ENCODE data around the gene CCNB2. TPM values are rescaled to one million over a fixed set of nuclear protein-coding genes. Genes with fewer than 3 reads are reported as not detected.
"Not testable (repeated sequence)": the region's sequence is repeated elsewhere in the genome, so short reads cannot be mapped to it uniquely, and the experiment has no call there.

The CCNB2 gene
- total and polyA plus RNA-seq, 2 experiments from 2014 or later, result 15.3 to 20.9 TPM

DNA sequence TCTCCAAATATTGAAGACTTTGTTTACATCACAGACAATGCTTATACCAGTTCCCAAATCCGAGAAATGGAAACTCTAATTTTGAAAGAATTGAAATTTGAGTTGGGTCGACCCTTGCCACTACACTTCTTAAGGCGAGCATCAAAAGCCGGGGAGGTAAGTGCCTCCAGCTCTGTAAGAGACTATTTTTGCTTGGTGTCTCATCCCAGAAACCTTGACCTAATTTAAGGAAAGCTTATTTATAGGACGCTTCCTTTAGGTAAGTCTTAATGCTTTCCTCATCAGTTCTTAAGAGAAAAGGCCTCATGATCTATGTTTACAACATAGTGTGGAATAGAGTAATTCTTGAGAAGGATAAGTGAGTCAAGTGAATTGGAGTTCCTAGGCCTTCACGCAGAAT, 11.8 kb downstream of the CCNB2 start:
- no peak overlapping the region for H3K4me3 ChIP-seq
- H3K9me3 ChIP-seq (ENCODE audit: low read depth), result no peaks in the 10 kb centered on the region
- H3K27me3 ChIP-seq, result no peaks in the 10 kb centered on the region
- no peak overlapping the region for H2AFZ ChIP-seq
- H4K20me1 ChIP-seq (ENCODE audit: insufficient read depth, poor library complexity, severe bottlenecking), result no peaks in the 10 kb centered on the region
- H3K36me3 ChIP-seq (replicated peaks; ENCODE audit: insufficient read depth, low read depth), result no peaks in the 10 kb centered on the region
- no peaks in the 10 kb centered on the region for H3K9me2 ChIP-seq (replicated peaks; ENCODE audit: insufficient read depth)
- H3K79me2 ChIP-seq, result no peaks in the 10 kb centered on the region
- 97% methylated on average over 6 of the region's 6 CpGs for WGBS (ENCODE audit: low lambda C conversion rate, missing lambda C conversion rate)
- TF ChIP-seq EZH2phosphoT487 (IDR thresholded peaks at IDR 0.05; ENCODE audit: low read depth, severe bottlenecking, unreplicated experiment), result no peak
- TF ChIP-seq, protein P1, sequence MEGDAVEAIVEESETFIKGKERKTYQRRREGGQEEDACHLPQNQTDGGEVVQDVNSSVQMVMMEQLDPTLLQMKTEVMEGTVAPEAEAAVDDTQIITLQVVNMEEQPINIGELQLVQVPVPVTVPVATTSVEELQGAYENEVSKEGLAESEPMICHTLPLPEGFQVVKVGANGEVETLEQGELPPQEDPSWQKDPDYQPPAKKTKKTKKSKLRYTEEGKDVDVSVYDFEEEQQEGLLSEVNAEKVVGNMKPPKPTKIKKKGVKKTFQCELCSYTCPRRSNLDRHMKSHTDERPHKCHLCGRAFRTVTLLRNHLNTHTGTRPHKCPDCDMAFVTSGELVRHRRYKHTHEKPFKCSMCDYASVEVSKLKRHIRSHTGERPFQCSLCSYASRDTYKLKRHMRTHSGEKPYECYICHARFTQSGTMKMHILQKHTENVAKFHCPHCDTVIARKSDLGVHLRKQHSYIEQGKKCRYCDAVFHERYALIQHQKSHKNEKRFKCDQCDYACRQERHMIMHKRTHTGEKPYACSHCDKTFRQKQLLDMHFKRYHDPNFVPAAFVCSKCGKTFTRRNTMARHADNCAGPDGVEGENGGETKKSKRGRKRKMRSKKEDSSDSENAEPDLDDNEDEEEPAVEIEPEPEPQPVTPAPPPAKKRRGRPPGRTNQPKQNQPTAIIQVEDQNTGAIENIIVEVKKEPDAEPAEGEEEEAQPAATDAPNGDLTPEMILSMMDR (IDR thresholded peaks at IDR 0.05; ENCODE audit: poor library complexity), result no peak
- TF ChIP-seq EZH2 (IDR thresholded peaks at IDR 0.05; ENCODE audit: borderline replicate concordance), result no peak
- no peak overlapping the region for H3K27ac ChIP-seq
- H3K4me2 ChIP-seq, result no peak overlapping the region
- no peaks in the 10 kb centered on the region for H3K4me1 ChIP-seq (ENCODE audit: insufficient read depth)
- DNase-seq (ENCODE audit: low spot score), result no peak

DNA sequence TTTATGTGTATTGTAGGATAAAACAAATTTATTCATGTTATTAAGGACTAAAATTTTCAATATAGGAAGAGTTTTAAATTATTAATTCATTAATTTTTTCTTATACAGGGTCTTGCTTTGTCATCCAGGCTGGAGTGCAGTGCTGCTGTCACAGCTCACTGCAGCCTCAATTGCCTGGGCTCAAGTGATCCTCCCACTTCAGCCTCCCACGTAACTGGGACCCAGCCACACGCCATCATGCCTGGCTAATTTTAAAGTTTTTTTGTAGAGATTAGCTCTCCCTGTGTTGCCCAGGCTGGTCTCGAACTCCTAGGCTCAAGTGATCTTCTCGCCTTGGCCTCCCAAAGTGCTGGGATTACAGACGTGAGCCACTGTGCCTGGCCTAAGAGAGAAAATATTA, 14.7 kb downstream of the CCNB2 start:
- Histone ChIP-seq H4K20me1 (ENCODE audit: insufficient read depth, poor library complexity, severe bottlenecking) (no peaks in the 10 kb centered on the region), H3K79me2 (no peaks in the 10 kb centered on the region), H3K9me2 (replicated peaks; ENCODE audit: insufficient read depth) (no peaks in the 10 kb centered on the region), H3K9me3 (ENCODE audit: low read depth) (no peaks in the 10 kb centered on the region), H3K36me3 (replicated peaks; ENCODE audit: insufficient read depth, low read depth) (no peaks in the 10 kb centered on the region), H3K27me3 (no peaks in the 10 kb centered on the region), H3K4me3 (no peak overlapping the region), H3K4me1 (ENCODE audit: insufficient read depth) (no peaks in the 10 kb centered on the region), H2AFZ (no peak overlapping the region), H3K27ac (no peak overlapping the region), H3K4me2 (no peak overlapping the region)
- WGBS (ENCODE audit: low lambda C conversion rate, missing lambda C conversion rate), result over 99% methylated on average over 5 of the region's 5 CpGs
- no peak for DNase-seq (ENCODE audit: low spot score)
- TF ChIP-seq EZH2 (IDR thresholded peaks at IDR 0.05; ENCODE audit: borderline replicate concordance), result no peak
- TF ChIP-seq, protein P1 (IDR thresholded peaks at IDR 0.05; ENCODE audit: poor library complexity), result no peak
- TF ChIP-seq EZH2phosphoT487 (IDR thresholded peaks at IDR 0.05; ENCODE audit: low read depth, severe bottlenecking, unreplicated experiment), result no peak

DNA sequence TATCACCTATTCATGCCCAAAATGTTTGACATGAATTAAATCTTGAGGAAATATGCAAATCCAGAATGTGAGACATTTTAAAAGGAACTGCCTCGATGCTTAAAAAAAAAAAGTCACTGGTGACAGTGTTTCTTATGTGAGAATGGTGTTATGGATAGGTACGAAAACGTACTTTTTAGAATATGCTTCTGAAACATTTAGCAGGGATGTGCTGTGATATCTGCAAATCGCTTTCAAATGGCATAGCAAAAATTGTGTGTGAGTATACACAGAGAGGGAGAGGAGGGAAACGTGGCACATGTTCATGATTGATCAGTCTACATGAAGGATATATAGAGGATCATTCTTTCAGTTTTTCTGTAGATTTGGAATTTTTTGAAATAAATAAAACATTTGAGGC, 16.0 kb downstream of the CCNB2 start:
- DNase-seq (ENCODE audit: low spot score), result no peak
- Histone ChIP-seq H2AFZ (no peak overlapping the region), H3K36me3 (replicated peaks; ENCODE audit: insufficient read depth, low read depth) (no peaks in the 10 kb centered on the region), H3K4me1 (ENCODE audit: insufficient read depth) (no peaks in the 10 kb centered on the region), H3K27me3 (no peaks in the 10 kb centered on the region), H3K4me3 (no peak overlapping the region), H4K20me1 (ENCODE audit: insufficient read depth, poor library complexity, severe bottlenecking) (no peaks in the 10 kb centered on the region), H3K27ac (no peak overlapping the region), H3K79me2 (no peaks in the 10 kb centered on the region), H3K9me3 (ENCODE audit: low read depth) (no peaks in the 10 kb centered on the region), H3K4me2 (no peak overlapping the region), H3K9me2 (replicated peaks; ENCODE audit: insufficient read depth) (no peaks in the 10 kb centered on the region)
- no peak for TF ChIP-seq EZH2phosphoT487 (IDR thresholded peaks at IDR 0.05; ENCODE audit: low read depth, severe bottlenecking, unreplicated experiment)
- TF ChIP-seq EZH2 (IDR thresholded peaks at IDR 0.05; ENCODE audit: borderline replicate concordance), result no peak
- TF ChIP-seq, protein P1 (IDR thresholded peaks at IDR 0.05; ENCODE audit: poor library complexity), result no peak
- over 99% methylated on average over 5 of the region's 5 CpGs for WGBS (ENCODE audit: low lambda C conversion rate, missing lambda C conversion rate)

DNA sequence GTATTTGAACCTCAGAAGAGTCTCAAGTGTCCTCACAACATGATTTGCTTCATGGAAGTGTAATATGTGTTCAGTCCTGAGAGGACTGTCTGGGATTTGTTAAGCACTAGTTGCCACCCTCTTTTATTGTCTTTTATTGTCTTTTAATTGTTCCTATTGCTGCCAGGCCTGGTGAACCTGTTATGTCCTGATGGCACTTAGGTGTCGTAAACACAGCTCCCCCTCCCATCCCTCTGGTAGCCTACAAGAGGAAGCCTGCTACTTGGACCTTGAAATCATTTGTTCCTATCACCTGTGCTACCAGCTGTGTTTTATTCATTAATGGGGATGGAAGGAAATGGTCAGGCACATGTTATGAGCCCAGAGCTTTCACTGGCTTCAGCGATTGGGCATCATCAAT, 19.3 kb downstream of the CCNB2 start:
- DNase-seq (ENCODE audit: low spot score), result no peak
- no peaks in the 10 kb centered on the region for H3K4me1 ChIP-seq (ENCODE audit: insufficient read depth)
- no peak overlapping the region for H3K4me2 ChIP-seq
- H3K9me3 ChIP-seq (ENCODE audit: low read depth), result peaks cover 5% of the 10 kb centered on the region
- no peaks in the 10 kb centered on the region for H3K27me3 ChIP-seq
- no peak overlapping the region for H2AFZ ChIP-seq
- H4K20me1 ChIP-seq (ENCODE audit: insufficient read depth, poor library complexity, severe bottlenecking), result no peaks in the 10 kb centered on the region
- no peaks in the 10 kb centered on the region for H3K79me2 ChIP-seq
- no peak overlapping the region for H3K27ac ChIP-seq
- H3K4me3 ChIP-seq, result no peak overlapping the region
- H3K36me3 ChIP-seq (replicated peaks; ENCODE audit: insufficient read depth, low read depth), result no peaks in the 10 kb centered on the region
- TF ChIP-seq, protein P1 (IDR thresholded peaks at IDR 0.05; ENCODE audit: poor library complexity), result no peak
- TF ChIP-seq EZH2 (IDR thresholded peaks at IDR 0.05; ENCODE audit: borderline replicate concordance), result no peak
- no peak for TF ChIP-seq EZH2phosphoT487 (IDR thresholded peaks at IDR 0.05; ENCODE audit: low read depth, severe bottlenecking, unreplicated experiment)
- WGBS (ENCODE audit: low lambda C conversion rate, missing lambda C conversion rate), result 94% methylated on average over 2 of the region's 2 CpGs
- H3K9me2 ChIP-seq (replicated peaks; ENCODE audit: insufficient read depth), result no peaks in the 10 kb centered on the region

DNA sequence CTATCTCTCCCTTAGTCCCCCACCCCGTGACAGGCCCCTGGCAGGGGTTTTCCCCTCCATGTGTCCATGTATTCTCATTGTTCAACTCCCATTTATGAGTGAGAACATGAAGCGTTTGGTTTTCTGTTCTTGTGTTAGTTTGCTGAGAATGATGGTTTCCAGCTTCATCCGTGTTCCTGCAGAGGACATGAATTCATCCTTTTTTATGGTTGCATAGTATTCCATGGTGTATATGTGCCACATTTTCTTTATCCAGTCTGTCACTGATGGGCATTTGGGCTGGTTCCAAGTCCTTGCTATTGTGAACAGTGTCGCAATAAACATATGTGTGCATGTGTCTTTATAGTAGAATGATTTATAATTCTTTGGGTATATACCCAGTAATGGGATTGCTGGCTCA, 20.7 kb downstream of the CCNB2 start:
- H3K36me3 ChIP-seq (replicated peaks; ENCODE audit: insufficient read depth, low read depth); DNase-seq (ENCODE audit: low spot score); H3K4me3 ChIP-seq; H4K20me1 ChIP-seq (ENCODE audit: insufficient read depth, poor library complexity, severe bottlenecking); H3K9me2 ChIP-seq (replicated peaks; ENCODE audit: insufficient read depth); H3K4me2 ChIP-seq; H3K4me1 ChIP-seq (ENCODE audit: insufficient read depth); H3K27me3 ChIP-seq; H3K27ac ChIP-seq; H2AFZ ChIP-seq: not testable (repeated sequence)
- Histone ChIP-seq H3K79me2 (peaks cover 12% of the 10 kb centered on the region), H3K9me3 (ENCODE audit: low read depth) (peaks cover 15% of the 10 kb centered on the region)
- 98% methylated on average over 4 of the region's 4 CpGs for WGBS (ENCODE audit: low lambda C conversion rate, missing lambda C conversion rate)
